Measurements from ENCODE around the gene CYP46A1. TPM values are rescaled to one million over a fixed set of nuclear protein-coding genes. Genes with fewer than 3 reads are reported as not detected.

The CYP46A1 gene
- total RNA-seq, 1 experiment from 2014 or later, result 0.36 TPM

GRCh38 chr14:99702115-99702514 is 18.0 kb downstream of the CYP46A1 start:
- intact Hi-C loops (cut with micrococcal nuclease; ENCODE audit: unreplicated experiment) (no loop called here), in situ Hi-C loops (cut with HindIII; ENCODE audit: low pct_unique_long_range_greater_than_20kb, low sequenced_read_pairs) (no loop called here)
- no peak for TF ChIP-seq TCF7L2 (IDR thresholded peaks at IDR 0.05; ENCODE audit: low read depth, low read length)
- no peak for TF ChIP-seq POLR2AphosphoS5 (IDR thresholded peaks at IDR 0.05; ENCODE audit: low read depth, low read length)
- no peak for TF ChIP-seq SIN3A (IDR thresholded peaks at IDR 0.05; ENCODE audit: borderline replicate concordance, insufficient read depth, low read depth, low read length)
- no peak for TF ChIP-seq CTCF (IDR thresholded peaks at IDR 0.05)
- TF ChIP-seq REST (IDR thresholded peaks at IDR 0.05; ENCODE audit: insufficient read depth in 1 of 2, low read depth in 2 of 2, low read length in 1 of 2), result no peak
- no peak overlapping the region for H3K4me3 ChIP-seq (ENCODE audit: low read depth in 2 of 2, low read length in 2 of 2)
- BruUV-seq (replicated peaks), result no TSS peak
- H3K4me1 ChIP-seq (ENCODE audit: control insufficient read depth, insufficient read depth, low read length), result no peaks in the 10 kb centered on the region
- ATAC-seq (no peak), DNase-seq (ENCODE audit: low read depth, low spot score) (no peak)
- ChIA-PET CTCF (no interaction called here), POLR2A (no interaction called here)
- no peak overlapping the region for H3K27ac ChIP-seq (ENCODE audit: low read length)
- H3K9me3 ChIP-seq (ENCODE audit: control insufficient read depth, insufficient read depth, low read depth, low read length), result no peaks in the 10 kb centered on the region
- no peaks in the 10 kb centered on the region for H3K36me3 ChIP-seq (ENCODE audit: control insufficient read depth, insufficient read depth, low read length)
- H3K27me3 ChIP-seq (ENCODE audit: control insufficient read depth, insufficient read depth, low read length), result no peaks in the 10 kb centered on the region

- intact Hi-C loops (cut with micrococcal nuclease; ENCODE audit: unreplicated experiment) (no loop called here), in situ Hi-C loops (cut with HindIII; ENCODE audit: low pct_unique_long_range_greater_than_20kb, low sequenced_read_pairs) (no loop called here)
- Histone ChIP-seq H3K27me3 (ENCODE audit: control insufficient read depth, insufficient read depth, low read length) (no peaks in the 10 kb centered on the region), H3K9me3 (ENCODE audit: control insufficient read depth, insufficient read depth, low read depth, low read length) (no peaks in the 10 kb centered on the region), H3K27ac (ENCODE audit: low read length) (no peak overlapping the region), H3K4me1 (ENCODE audit: control insufficient read depth, insufficient read depth, low read length) (no peaks in the 10 kb centered on the region), H3K4me3 (ENCODE audit: low read depth in 2 of 2, low read length in 2 of 2) (no peak overlapping the region), H3K36me3 (ENCODE audit: control insufficient read depth, insufficient read depth, low read length) (no peaks in the 10 kb centered on the region)
- ChIA-PET CTCF (no interaction called here), POLR2A (no interaction called here)
- no peak for ATAC-seq
- DNase-seq (ENCODE audit: low read depth, low spot score), result no peak
- BruUV-seq (replicated peaks), result no TSS peak
- TF ChIP-seq TCF7L2 (IDR thresholded peaks at IDR 0.05; ENCODE audit: low read depth, low read length) (no peak), REST (IDR thresholded peaks at IDR 0.05; ENCODE audit: insufficient read depth in 1 of 2, low read depth in 2 of 2, low read length in 1 of 2) (no peak), POLR2AphosphoS5 (IDR thresholded peaks at IDR 0.05; ENCODE audit: low read depth, low read length) (no peak), CTCF (IDR thresholded peaks at IDR 0.05) (no peak), SIN3A (IDR thresholded peaks at IDR 0.05; ENCODE audit: borderline replicate concordance, insufficient read depth, low read depth, low read length) (no peak)
Measured at GRCh38 chr14:99703381-99703780, 19.3 kb downstream of the CYP46A1 start.

Measured in Panc1 (cell line).